Measurements from ENCODE around the gene GRIK3. TPM values are rescaled to one million over a fixed set of nuclear protein-coding genes. Genes with fewer than 3 reads are reported as not detected.

The GRIK3 gene
- total and polyA plus RNA-seq, 3 donors from 2014 or later = 0.99 to 6.3 (median 3.1) TPM

DNA sequence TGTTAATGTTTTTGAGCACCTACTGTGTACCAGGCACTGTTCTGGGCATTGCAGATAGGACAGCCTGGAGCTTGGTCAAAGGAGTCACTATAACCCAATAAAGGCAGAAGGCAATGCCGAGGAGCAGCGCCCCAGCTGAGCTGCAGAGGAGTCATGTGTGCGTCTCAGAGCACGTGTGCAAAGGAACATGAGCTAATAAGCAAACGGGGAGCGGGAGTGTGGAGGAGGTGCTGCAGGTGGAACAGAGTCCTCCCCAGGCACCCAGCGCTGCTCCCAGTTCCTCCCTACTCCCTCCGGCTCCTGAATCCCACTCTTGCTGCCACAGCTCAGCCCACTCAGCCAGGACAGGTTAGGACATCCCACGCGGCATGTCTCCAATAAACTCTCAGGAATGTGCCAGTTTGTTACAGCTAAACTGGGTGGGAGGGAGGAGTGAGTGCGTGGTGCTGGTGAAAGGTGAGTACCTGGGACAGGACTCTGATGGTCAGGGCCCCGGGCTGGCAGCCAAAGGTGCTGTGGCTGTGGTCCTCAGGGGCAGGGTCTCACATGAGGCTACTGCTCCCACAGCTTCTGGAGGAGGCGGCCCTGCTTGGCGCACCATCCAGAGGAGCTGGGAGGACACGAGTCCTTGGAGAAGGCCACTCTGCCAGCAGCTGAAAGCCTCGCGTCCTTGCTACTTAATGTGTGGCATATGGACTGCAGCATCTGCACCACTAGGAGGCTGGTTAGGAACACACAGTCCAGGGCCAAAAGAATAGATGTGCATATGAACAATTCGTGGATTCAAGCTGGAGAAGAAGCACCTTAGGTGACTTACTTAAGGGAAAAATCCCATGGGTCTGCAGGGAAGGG lies 52.3 kb downstream of the GRIK3 start:
- peak; percentile 74 for DNase-seq
- H3K27ac ChIP-seq = no peak overlapping the region
- H3K4me1 ChIP-seq = peaks cover 16% of the 10 kb centered on the region
- no peaks in the 10 kb centered on the region for H3K36me3 ChIP-seq (ENCODE audit: low read depth, missing control alignments)
- WGBS, 2 donors = 40 to 45% methylated on average over 18 of the region's 18 CpGs
- H3K4me3 ChIP-seq = no peak overlapping the region
- no peaks in the 10 kb centered on the region for H3K27me3 ChIP-seq
- no peaks in the 10 kb centered on the region for H3K9me3 ChIP-seq
- no peak for TF ChIP-seq POLR2A (IDR thresholded peaks at IDR 0.05)
- TF ChIP-seq CTCF (IDR thresholded peaks at IDR 0.05) = peak in 2 of 3 experiments; percentile 15 to 31
- intact Hi-C loops (cut with DNase I; ENCODE audit: low total_unique reads) = no loop called here

DNA sequence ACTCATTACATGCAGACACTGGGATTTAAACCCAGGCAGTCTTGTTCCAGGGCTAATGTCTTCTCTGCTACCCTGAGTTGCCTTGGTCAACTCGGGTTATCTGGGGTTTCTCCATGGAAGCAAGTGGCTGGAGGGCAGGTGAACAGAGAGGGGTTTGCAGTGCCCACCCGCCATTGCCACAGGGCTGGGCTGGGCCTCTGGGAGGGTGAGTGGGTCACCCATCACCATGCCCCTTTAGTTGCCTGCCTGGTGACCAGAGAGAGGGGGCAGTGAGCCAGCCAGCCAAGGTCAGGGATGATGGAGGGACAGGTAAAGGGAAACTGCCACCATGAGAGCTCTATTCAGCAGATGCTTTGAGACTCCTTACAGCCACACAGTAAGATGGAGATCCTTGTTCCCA lies 53.2 kb downstream of the GRIK3 start:
- intact Hi-C loops (cut with DNase I; ENCODE audit: low total_unique reads) = no loop called here
- WGBS, 2 donors = 80 to 85% methylated on average over 2 of the region's 2 CpGs
- peaks cover 16% of the 10 kb centered on the region for H3K4me1 ChIP-seq
- DNase-seq = no peak
- H3K4me3 ChIP-seq = no peak overlapping the region
- TF ChIP-seq CTCF (IDR thresholded peaks at IDR 0.05) (no peak), POLR2A (IDR thresholded peaks at IDR 0.05) (no peak)
- no peaks in the 10 kb centered on the region for H3K36me3 ChIP-seq (ENCODE audit: low read depth, missing control alignments)
- no peak overlapping the region for H3K27ac ChIP-seq
- H3K9me3 ChIP-seq = no peaks in the 10 kb centered on the region
- H3K27me3 ChIP-seq = no peaks in the 10 kb centered on the region

DNA sequence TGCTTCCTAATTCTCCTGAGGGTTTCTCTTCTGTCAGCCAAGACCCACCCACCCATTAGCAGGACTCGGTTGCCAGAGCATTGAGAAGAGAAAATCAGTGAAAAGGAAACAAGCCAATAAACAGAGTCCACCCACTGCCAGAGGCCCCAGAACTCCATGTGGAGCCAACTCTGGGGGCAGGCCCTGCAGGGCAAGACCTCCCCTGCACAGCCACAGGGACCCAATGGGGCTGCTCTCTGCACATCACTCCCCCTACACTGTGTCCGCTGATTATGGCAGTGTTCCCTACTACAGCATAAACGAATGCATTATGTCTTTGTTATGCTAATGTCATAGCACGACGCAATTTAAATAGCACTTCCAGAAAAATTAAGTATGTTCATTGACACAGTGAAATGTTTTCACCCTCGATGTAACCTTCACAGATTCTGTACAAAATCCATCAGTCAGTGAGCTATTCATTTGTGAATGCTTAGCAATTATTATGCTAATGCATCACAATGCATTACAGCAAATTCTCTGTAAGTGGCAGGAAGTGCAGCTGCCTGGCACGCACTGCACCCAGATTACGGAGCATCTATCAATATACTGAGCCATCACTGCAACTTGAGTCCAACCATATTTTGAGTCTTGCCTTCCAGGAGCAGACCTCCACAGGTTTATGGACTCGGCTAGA lies 56.4 kb downstream of the GRIK3 start:
- peaks cover 15% of the 10 kb centered on the region for H3K4me1 ChIP-seq
- WGBS, 2 donors = 72 to 73% methylated on average over 9 of the region's 9 CpGs
- intact Hi-C loops (cut with DNase I; ENCODE audit: low total_unique reads) = no loop called here
- no peaks in the 10 kb centered on the region for H3K27me3 ChIP-seq
- H3K36me3 ChIP-seq (ENCODE audit: low read depth, missing control alignments) = no peaks in the 10 kb centered on the region
- no peak for TF ChIP-seq POLR2A (IDR thresholded peaks at IDR 0.05)
- no peak for TF ChIP-seq CTCF (IDR thresholded peaks at IDR 0.05)
- H3K27ac ChIP-seq = no peak overlapping the region
- no peak for DNase-seq
- no peaks in the 10 kb centered on the region for H3K9me3 ChIP-seq
- H3K4me3 ChIP-seq = no peak overlapping the region

DNA sequence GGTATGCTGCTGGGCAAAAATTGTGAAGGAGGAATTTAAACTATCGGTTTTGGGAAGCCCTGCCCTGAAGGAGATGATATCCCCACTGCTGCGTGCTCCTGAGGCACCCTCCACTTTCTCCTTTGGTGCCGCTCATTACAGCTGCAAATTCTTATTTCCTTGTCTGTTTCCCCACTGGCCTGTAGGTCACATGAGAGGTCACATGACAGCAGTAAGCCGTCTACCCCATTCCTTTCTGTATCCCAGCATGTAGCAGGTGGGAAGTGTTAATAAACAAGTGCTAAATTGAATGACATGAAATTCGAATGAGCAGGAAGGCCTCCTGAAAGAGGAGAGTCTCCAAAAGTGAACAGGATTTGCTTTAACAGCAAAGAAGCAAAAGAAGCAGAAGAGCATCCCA lies 58.7 kb downstream of the GRIK3 start:
- WGBS, 2 donors = 74 to 84% methylated on average over 5 of the region's 5 CpGs
- H3K9me3 ChIP-seq = no peaks in the 10 kb centered on the region
- H3K4me1 ChIP-seq = no peaks in the 10 kb centered on the region
- no peaks in the 10 kb centered on the region for H3K27me3 ChIP-seq
- H3K4me3 ChIP-seq = no peak overlapping the region
- intact Hi-C loops (cut with DNase I; ENCODE audit: low total_unique reads) = no loop called here
- no peaks in the 10 kb centered on the region for H3K36me3 ChIP-seq (ENCODE audit: low read depth, missing control alignments)
- DNase-seq = no peak
- H3K27ac ChIP-seq = no peak overlapping the region
- TF ChIP-seq CTCF (IDR thresholded peaks at IDR 0.05) = no peak
- no peak for TF ChIP-seq POLR2A (IDR thresholded peaks at IDR 0.05)
